HS-5 (cell line): ENCODE results near the gene CYP51A1.
"Not testable (repeated sequence)": the region's sequence is repeated elsewhere in the genome, so short reads cannot be mapped to it uniquely, and the experiment has no call there.

ENCODE experiments used
- DNase-seq: peaks from one replicate; pipeline ENCODE4 v3.0.0-alpha.2; 2012; ENCODE audit warnings: low read depth

Gene CYP51A1

DNA sequence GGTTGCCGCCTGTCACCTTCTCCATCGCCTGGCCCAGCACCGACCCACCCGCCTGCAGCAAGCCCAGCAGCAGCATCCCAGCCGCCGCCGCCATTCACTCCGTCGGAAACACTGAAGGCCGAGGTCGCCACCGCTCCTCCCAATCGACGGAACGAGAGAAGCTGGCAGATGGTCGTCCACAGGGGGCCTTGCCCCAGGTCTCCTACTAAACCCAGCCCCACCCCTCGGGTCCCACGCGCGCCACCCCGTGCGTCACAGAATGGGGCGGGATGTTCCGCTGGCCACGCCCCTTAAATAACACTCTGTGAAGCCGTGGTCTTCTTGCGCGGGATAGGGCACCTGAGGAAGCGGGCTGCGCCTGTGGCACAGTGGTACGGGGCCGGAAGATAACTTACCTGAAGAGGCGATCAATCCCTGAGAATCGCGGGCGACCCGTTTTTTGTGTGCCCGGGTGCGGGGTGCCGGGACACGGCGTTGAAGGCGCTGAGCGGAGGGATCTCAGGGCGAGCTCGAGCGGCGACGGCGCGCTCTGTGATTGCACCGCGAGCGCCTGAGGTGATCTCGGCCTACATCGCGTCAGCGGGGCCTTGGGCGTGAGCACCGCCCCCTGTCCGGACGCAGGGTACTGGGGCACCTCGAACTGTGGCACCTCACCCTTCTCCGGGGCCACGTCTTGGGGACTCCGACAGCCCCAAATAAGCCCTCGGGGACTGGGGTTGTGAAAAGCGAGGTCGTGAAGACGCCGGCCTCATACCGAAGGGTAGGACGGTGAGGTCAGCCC lies at the start of gene CYP51A1:
CYP51A1 (minus strand) TSS at position 207 of the 781 bp plus-strand sequence; CDS start at position 94, 113 bp downstream.
- peak; percentile 67 for DNase-seq

DNA sequence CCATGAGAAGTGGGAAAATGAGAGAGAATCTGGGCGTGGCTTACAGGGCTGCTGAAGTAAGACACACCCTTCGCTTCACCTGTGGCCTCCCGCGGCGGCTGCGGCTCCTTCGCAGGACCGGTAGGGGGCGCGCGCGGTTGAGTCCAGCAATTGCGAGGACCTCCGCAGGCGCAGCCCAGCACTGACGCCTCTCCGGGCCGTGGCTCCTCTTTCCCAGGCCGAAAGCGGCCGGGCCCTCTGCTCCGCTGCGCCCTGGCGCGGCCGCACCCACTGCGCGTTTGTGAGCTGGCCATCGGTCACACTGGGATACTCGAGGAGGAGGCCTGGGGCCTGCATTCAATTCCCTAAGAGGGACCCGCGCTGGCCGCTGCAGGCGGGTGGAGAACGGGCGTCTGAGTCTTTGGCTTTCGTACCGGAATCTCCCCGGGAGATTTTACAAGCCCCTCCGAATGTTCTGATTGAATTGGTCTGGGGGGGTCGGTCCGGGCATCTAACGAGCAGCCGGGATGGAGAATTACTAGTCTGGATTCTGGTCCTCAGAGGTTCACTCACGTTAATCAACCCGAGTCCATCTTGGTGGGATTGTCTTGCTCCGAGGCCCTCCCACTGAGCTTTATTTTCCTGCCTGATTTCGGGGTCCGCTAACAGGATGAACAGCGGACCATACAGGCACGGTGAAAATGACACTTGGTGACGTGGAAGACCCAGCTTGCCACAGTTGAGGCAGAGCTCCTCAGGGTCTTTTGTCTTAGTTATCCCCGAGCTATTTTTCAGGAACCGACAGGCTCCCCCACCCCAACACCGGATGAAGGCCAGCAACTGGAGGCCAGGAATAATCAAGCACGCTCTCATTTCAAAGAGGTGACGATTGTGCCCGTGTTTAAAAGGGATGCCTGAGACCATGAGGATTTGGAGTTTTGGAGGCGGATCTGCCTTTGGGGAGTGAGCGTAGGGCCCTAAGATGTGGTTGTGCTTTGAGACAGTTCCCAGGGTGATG lies 44.9 kb upstream of the CYP51A1 start, which contains the start of gene LRRD1:
LRRD1 (minus strand) TSS at position 215 of the 997 bp plus-strand sequence. CDS start 13,940 bp downstream, outside the sequence.
- no peak for DNase-seq

DNA sequence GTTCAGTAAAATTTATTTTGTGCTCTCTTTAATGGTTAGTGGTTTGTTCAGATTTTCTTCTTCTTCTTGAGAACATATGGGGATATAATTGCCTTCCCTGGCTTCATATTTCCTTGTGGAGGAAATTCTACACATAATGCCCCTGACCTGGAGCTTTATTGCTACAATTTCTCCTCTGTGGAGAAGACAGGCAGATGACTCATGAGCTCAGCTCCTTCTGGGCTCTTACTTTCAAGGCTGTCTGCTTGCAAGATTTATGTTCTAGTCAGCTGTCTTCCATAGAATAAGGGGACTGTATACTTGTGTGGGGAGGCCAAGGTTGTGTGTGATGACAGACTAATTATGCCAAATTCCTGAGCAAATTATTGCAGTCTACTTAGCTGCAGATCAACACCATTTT lies 43.1 kb upstream of the CYP51A1 start:
- DNase-seq: no peak

DNA sequence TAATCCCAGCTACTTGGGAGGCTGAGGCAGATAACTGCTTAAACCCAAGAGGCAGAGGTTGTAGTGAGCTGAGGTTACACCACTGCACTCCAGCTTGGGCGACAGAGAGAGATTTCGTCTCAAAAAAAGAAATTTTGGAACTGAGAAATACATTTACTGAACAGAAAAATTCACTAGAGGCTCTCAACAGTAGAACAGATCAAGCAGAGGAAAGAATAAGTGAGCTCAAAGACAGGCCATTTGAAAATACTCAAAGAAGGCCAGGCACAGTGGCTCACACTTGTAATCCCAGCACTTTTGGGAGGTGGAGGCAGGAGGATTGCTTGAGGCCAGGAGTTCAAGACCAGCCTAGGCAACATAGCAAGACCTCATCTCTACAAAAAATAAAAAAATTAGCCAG lies 35.3 kb upstream of the CYP51A1 start:
- DNase-seq: not testable (repeated sequence)

DNA sequence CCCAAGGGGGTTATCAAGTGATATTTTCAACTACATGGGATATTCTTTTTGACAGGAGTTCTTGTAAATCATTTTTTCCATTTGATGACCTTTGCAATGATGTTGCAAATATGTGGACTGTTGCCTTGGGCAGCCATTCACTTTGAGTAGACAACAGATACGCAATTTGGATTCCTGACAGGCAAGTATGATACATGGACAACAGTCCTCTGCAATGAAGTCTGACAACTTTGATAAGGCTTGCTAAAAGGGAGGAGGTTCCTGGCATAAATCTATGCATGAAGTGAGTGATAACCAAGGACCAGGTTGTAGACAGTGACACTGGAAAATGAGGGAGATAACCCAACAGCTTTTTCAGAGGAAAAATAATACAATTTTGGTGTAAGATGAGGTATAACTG lies 27.0 kb upstream of the CYP51A1 start:
- no peak for DNase-seq

DNA sequence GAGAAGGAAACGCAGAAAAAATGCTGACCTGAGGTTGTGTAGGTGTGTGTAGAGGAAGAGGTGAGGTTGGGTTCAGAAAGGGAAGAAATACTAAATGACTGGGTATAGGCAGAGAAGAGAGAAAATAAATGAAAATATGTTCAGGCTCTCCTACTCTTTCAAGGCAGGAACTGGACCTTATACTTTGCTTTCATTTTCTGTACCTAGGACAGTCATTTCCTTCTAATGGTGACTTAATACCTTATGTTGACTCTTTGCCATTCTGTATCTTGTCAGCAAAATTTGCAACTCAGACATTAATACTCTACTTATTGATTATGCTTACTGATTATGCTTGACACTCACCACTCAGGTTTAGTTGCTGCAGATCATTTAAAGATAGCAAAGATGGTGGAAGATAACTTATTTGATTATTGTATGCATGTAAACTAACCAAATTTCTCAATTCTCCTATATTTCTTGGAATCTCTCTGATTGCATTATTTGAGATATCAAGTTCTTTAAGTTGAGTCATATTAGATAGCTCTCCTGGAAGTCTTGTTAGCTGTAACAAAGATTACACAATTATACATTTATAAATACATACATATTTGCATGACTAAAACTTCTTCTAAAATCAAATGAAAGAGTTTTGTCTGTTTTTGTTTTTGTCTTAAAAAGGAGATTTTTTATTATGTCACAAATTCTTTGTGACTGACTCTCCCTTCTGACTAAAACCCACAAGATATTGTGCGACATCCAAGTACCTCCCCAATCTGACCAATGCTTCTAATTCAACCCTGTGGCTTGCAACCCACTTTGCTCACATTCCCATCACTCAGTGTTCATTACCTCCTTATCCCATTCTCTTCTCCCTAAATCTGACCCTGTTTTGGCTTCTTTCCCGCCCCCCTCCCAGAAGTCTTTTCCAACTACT lies 24.6 kb upstream of the CYP51A1 start:
- DNase-seq: peak; percentile 66

DNA sequence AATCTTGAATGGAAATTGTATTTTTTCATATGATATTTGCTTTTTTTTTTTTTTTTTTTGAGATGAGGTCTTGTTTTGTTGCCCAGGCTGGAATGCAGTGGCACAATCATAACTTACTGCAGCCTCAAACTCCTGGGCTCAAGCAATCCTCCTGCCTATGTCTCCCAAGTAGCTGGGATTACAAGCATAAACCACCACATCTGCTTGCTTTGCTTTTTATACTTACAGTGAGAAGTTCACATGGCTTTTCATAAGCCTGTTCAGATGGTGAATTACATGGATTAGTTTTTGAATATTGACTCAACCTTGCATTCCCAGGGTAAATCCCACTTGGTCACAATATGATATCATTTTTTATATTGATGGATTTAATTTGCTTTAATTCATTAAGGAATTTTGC lies 22.7 kb upstream of the CYP51A1 start:
- no peak for DNase-seq

DNA sequence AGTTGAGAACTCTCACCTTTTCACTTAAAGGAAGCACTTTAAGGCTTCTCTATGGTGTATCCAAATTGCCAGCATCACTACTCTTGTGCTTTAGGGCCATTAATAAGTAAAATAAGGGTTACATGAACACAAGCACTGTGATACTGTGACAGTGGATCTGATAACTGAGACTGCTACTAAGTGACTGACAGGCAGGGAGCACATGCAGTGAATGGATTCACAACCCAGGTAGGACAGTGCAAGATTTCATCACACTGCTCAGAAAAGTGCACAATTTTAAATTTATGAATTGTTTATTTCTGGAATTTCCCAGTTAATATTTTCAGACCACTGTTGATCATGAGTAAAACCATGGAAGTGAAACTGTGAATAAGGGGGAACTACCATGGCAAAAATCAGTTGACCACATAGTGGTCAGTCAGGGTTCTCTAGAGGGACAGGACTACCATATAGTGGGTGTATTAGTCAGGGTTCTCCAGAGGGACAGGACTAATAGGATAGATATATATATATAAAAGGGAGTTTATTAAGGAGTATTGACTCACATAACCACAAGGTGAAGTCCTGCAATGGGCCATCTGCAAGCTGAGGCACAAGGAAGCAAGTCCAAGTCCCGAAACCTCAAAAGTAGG lies 20.9 kb upstream of the CYP51A1 start:
- DNase-seq: no peak

DNA sequence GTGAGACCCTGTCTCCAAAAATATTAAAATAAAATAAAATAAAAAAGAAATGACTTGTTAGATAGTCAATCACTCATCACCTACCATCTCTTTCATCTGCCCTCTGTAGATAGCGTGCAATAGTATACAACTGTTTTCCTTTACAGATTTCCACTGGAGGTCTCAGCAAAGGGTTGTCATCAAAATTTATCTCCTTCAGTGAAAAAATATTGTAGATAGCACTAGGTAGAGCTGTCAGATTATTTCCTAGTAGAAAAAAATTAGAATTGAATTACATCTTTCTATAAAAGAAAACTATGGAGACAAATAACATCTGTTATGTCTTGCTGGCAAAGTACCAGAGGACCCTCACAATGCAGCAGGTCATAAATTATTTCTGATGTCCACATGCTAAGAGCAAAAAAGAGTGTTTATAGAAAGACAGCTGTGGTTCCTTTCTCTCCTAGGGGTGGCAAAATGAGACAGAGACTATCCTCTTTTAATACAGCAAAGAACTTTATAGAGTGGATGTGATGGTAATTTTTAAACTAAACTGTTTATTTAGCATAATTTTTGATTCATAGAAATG lies 16.3 kb upstream of the CYP51A1 start:
- DNase-seq: no peak

DNA sequence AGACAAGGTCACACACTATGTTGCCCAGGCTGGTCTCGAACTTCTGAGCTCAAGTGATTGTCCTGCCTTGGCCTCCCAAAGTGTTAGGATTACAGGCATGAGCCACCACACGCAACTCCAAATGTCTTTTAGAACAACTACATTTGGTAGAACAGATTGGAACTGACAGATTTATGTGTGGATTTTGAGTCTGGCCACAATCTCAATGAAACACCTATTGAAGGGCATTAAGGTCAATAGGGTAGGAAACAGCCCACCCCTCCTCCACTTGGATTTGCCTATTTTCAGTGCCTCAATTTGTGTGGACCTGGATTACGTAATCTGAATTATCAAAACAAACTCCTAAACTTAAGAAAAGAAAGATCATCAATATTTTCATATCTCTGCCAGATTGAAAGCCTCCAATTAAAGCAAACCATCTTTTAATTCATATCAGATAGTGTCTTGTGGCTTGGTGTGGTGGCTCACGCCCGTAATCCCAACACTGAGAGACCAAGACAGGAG lies 15.5 kb upstream of the CYP51A1 start:
- no peak for DNase-seq

DNA sequence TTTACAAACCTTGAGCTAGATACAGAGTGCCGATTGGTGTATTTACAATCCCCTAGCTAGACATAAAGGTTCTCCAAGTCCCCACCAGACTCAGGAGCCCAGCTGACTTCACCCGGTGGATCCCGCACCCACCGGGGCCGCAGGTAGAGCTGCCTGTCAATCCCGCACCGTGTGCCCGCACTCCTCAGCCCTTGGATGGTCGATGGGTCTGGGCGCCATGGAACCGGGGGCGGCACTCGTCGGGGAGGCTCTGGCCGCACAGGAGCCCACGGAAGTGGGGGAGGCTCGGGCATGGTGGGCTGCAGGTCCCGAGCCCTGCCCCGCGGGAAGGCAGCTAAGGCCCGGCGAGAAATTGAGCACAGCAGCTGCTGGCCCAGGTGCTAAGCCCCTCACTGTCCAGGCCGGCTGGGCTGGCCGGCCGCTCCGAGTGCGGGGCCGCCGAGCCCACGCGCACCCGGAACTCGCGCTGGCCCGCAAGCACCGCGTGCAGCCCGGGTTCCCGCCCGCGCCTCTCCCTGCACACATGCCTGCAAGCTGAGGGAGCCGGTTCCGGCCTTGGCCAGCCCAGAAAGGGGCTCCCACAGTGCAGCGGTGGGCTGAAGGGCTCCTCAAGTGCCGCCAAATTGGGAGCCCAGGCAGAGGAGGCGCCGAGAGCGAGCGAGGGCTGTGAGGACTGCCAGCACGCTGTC lies 9.1 kb upstream of the CYP51A1 start:
- not testable (repeated sequence) for DNase-seq

DNA sequence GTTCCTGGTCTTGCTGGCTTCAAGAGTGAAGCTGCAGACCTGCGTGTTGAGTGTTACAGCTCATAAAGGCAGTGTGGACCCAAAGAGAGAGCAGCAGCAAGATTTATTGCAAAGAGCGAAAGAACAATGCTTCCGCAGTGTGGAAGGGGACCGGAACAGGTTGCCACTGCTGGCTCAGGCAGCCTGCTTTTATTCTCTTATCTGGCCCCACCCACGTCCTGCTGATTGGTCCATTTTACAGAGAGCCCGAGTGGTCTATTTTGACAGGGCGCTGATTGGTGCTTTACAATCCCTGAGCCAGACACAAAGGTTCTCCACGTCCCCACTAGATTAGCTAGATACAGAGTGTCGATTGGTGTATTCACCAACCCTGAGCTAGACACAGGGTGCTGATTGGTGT lies 8.5 kb upstream of the CYP51A1 start:
- DNase-seq: not testable (repeated sequence)

DNA sequence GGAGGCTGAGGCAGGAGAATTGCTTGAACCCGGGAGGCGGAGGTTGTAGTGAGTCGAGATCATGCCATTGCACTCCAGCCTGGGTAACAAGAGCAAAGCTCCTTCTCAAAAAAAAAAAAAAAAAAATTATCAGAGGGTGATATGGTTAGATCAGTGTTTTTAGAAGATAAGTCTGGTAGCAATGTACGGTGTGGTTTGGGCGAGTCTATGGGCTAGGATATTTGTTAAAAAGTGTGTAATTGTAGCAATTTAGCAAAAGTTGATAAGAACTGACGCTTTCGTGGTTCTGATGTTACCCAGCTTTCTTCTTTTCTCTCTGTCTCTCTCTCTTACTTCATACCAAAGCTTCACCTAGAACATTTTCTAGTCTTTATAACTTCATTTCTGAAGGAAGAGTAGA lies 6.9 kb upstream of the CYP51A1 start:
- DNase-seq: no peak

DNA sequence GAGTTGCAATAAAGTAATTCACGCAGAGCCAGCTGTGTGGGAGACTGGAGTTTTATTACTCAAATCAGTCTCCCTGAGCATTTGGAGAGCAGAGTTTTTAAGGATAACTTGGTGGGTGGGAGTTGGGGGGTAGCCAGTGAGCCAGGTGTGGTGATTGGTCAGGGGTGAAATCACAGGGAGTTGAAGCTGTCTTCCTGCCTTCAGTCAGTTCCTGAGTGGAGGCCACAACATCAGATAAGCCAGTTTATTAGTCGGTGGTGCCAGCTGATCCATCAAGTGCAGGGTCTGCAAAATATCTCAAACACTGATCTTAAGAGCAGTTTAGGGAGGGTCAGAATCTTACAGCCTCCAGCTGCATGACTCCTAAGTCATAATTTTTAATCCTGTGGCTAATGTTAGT lies 3.3 kb upstream of the CYP51A1 start:
- DNase-seq: no peak

DNA sequence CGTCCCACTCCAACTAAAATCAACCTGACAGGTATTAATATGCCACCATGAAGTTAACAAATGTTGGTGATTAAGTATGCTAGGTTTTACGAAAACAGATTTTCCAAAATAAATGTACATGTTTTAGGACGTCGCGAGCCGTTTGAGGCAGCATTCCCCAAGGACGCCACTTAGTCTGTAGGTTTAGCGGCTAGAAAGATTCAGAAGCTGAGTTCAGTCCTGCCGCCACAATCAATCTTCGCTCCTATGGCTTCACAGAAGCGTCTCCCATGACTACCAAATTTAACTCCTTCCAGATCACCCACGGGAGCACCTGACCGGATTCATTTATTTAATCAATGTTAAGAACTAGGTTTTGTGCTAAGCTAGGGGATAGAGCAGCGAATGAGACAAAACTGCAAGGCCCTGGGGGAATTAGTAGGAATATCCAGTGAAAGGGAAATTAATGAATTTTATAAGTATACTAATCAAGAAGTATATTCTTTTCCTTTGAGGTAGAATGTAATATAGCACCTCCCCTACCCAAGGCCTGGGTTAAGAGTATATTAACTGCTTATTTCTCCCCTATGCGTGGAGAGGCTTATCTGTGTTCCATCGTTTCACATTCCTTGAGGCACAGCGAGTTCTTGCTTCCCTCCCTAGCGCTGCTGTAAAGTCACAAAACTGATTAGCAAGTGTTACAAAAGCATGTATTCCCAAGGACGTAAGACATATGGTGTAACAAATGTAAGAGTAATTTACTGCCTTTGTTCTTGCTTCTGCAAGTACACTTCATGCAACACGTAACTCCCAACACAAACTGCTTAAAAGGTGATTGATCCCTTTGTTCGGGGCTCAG lies 994 bp upstream of the CYP51A1 start:
- DNase-seq: no peak

DNA sequence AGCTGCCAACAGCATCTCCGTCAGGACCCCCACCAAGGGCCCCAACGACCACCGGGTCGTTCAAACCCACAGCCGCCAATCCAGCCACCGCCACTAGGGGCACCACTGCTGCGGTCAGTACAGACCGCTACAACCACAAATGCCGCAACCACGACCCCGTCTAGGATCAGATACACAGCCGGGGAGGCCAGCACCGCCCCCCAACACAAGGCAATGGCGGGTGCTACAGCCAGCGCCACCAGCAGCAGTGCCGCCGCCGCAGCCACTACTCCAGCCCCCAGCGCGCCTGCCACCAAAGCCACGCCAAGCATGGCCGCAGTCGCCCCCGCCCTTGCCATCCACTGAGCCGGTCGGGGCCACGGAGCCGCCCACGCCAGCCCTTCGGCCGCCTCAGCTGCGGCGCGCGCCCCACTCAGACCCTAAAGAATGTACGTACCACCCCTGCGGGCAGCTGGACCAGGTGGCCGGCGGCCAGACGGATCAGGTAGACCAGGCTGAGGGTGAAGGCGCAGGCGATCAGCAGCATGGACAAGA lies 473 bp downstream of the CYP51A1 start:
- DNase-seq: peak; percentile 25

DNA sequence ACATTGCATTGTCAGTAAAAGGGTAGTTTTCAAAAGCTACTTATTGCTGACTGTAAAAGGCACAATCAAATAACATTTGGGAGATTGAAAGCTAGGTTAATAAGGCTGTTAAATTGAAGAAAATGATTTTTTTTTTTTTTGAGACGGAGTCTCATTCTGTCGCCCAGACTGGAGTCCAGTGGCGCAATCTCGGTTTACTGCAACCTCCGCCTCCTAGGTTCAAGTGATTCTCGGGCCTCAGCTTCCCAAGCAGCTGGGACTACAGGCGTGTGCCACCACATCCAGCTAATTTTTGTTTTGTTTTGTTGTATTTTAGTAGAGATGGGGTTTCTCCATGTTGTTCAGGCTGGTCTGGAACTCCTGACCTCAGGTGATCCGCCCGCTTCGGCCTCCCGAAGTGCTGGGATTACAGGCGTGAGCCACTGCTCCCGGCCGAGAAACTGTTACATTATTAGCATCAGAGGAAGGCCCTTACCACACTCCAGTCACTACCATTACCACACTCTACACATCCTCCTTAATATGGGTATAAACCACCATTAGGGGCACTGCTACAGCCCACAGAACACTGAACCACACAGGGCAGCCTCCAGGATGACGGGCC lies 1.0 kb downstream of the CYP51A1 start:
- no peak for DNase-seq

DNA sequence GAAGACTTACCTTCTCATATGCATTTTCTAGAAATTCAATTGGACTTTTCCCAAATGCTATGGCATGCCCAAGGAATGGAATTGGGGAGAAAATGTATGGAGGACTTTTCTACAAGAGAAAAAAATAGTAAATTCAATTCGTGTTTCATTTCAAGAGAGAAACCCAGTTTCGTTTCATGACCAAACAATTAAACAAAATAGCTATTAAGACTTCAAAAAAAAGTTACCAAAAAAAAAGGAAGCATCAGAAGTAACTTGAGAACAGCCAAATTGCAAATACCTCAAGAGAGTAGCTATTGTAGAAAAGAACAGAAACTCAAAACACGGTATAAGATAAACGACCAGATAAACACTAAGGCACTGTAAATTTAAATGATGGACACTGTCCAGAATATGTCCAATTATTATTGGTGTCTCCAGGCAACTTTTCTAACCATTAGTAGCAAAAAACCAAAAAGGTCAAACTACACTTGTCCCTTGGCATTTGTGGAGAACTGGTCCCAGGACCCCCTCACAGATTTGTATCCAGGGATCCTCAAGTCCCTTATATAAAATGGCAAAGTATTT lies 2.4 kb downstream of the CYP51A1 start:
- no peak for DNase-seq
